CD4-positive, alpha-beta T cell (primary cell): ENCODE data around the gene FAAP20. TPM values are rescaled to one million over a fixed set of nuclear protein-coding genes. Genes with fewer than 3 reads are reported as not detected.

Experiments used
- ATAC-seq: fragments of 200-7000 bp; cut with Tn5 transposase; one replicate; pipeline ENCODE4 v1.10.0; 2022; ENCODE audit warnings: mild to moderate bottlenecking; ENCODE audit not compliant: poor library complexity
- CTCF ChIA-PET: fragments of 350-600 bp; sonication (Branson Sonifier 250); formaldehyde crosslinking; loops from one replicate; lab custom pipeline; 2021; ENCODE audit warnings: antibody characterized with exemption, inconsistent platforms; lab: Charles Lee
- POLR2A ChIA-PET: fragments of 350-600 bp; sonication (Branson Sonifier 250); formaldehyde crosslinking; loops from one replicate; lab custom pipeline; 2021; ENCODE audit warnings: antibody characterized with exemption, inconsistent platforms; lab: Charles Lee
- DNase-seq, 14 experiments: peaks; one replicate each; pipeline ENCODE4 v3.0.0-alpha.2; 2013 to 2020; ENCODE audit warnings: mixed read lengths in 2 of 14
- H3K27ac ChIP-seq, 2 donors: one replicate each; pipeline versions ENCODE4 v1.5.1 to v1.7.0; 2013; ENCODE audit warnings: low read length in 2 of 2, low read depth in 1 of 2, mild to moderate bottlenecking in 1 of 2
- H3K27me3 ChIP-seq, 2 experiments: 1 replicate in 1 of 2; 2 replicates in 1 of 2; pipeline versions ENCODE4 v1.6.1 to v1.7.0; 2013; ENCODE audit warnings: low read length in 2 of 2, control low read depth in 1 of 2, mild to moderate bottlenecking in 1 of 2, moderate library complexity in 1 of 2; ENCODE audit not compliant: insufficient read depth in 2 of 2, control insufficient read depth in 1 of 2
- H3K36me3 ChIP-seq: one replicate; pipeline ENCODE4 v1.6.1; 2013; ENCODE audit warnings: low read length, control low read depth; ENCODE audit not compliant: insufficient read depth
- H3K4me1 ChIP-seq: one replicate; pipeline ENCODE4 v1.6.1; 2013; ENCODE audit warnings: low read length, control low read depth; ENCODE audit not compliant: insufficient read depth
- H3K4me3 ChIP-seq: one replicate; pipeline ENCODE4 v1.5.1; 2013; ENCODE audit warnings: mild to moderate bottlenecking, low read length, moderate library complexity
- H3K9me3 ChIP-seq, 2 experiments: 1 replicate in 1 of 2; 2 replicates in 1 of 2; pipeline versions ENCODE4 v1.6.1 to v1.7.0; 2013; ENCODE audit warnings: low read length in 2 of 2, mild to moderate bottlenecking in 2 of 2, control low read depth in 1 of 2, moderate library complexity in 1 of 2; ENCODE audit not compliant: control insufficient read depth in 1 of 2, insufficient read depth in 1 of 2
- H3K27ac Mint-ChIP-seq: one replicate; pipeline ENCODE4 v1.8.0; 2020; ENCODE audit warnings: mixed read lengths
- H3K27me3 Mint-ChIP-seq: one replicate; pipeline ENCODE4 v1.8.0; 2021; ENCODE audit warnings: mixed read lengths
- H3K36me3 Mint-ChIP-seq: one replicate; pipeline ENCODE4 v1.8.0; 2021; ENCODE audit warnings: low read depth, mixed read lengths
- H3K4me1 Mint-ChIP-seq: one replicate; pipeline ENCODE4 v1.8.0; 2021; ENCODE audit warnings: low read depth, mixed read lengths
- H3K4me3 Mint-ChIP-seq: one replicate; pipeline ENCODE4 v1.8.0; 2020; ENCODE audit warnings: mild to moderate bottlenecking, mixed read lengths
- H3K9me3 Mint-ChIP-seq: one replicate; pipeline ENCODE4 v1.8.0; 2020; ENCODE audit warnings: mixed read lengths
- CTCF ChIP-seq: fragments of 200-600 bp; IDR thresholded peaks from one replicate; pipeline ENCODE4 v1.8.0; 2022; ENCODE audit warnings: antibody characterized with exemption, mild to moderate bottlenecking
- intact Hi-C, 2 experiments: fragments of 100-400 bp; cut with DNase I in 1 of 2; cut with micrococcal nuclease in 1 of 2; formaldehyde crosslinking; loops; one replicate each; pipeline versions ENCODE4 v1.15.1 to v1.9.0; 2023 to 2025; cut with DNase I, micrococcal nuclease
- total RNA-seq, 174 experiments: library from RNA in 2 of 174; stranded (reverse) in 2 of 174; gene quantifications; one replicate each; pipeline ENCODE4 v1.2.3 and lab custom pipeline; 2021 to 2026

The FAAP20 gene
- total RNA-seq, 2 experiments from 2014 or later = 51.7 to 53.1 TPM

GRCh38 chr1:2159124-2159523 lies 35.4 kb downstream of the FAAP20 start:
- Mint-ChIP-seq H3K9me3 (no peaks in the 10 kb centered on the region), H3K27ac (no peak overlapping the region), H3K4me3 (no peak overlapping the region), H3K4me1 (peaks cover 7% of the 10 kb centered on the region), H3K27me3 (no peaks in the 10 kb centered on the region), H3K36me3 (peaks cover 47% of the 10 kb centered on the region)
- TF ChIP-seq CTCF = no peak
- ChIA-PET CTCF (no interaction called here), POLR2A (no interaction called here)
- H3K27ac ChIP-seq = no peak overlapping the region
- H3K36me3 ChIP-seq = peaks cover 27% of the 10 kb centered on the region
- no peak overlapping the region for H3K4me3 ChIP-seq
- H3K27me3 ChIP-seq = no peaks in the 10 kb centered on the region
- intact Hi-C loops = no loop called here
- no peak for ATAC-seq
- H3K9me3 ChIP-seq = peaks cover 0 to 10% of the 10 kb centered on the region in 2 experiments
- DNase-seq = no peak
- H3K4me1 ChIP-seq = no peaks in the 10 kb centered on the region

DNA sequence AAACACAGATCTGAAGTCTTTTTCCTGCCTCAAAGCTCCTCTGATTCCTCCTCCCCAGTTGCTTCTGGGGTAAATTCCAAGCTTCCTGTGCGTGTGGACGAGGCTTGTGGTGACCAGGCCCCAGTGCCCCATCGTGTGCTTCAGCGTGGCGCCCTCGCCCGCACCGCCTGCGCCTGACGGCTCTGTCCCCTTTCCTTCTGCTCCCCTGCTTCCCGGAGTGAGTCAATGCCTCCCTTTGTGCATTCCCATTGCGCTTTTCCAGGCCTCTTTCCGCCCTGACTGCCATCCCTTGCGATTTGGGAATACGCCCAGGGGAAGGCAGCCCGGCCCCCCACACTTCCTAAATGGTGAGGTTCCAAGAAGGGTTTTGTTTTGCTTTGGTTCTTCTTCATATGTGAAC lies 36.3 kb downstream of the FAAP20 start:
- Mint-ChIP-seq H3K36me3 (peaks cover 45% of the 10 kb centered on the region), H3K27ac (no peak overlapping the region), H3K9me3 (no peaks in the 10 kb centered on the region), H3K27me3 (no peaks in the 10 kb centered on the region), H3K4me1 (peaks cover 7% of the 10 kb centered on the region), H3K4me3 (no peak overlapping the region)
- Histone ChIP-seq H3K9me3 (peaks cover 0 to 4% of the 10 kb centered on the region in 2 experiments), H3K27me3 (no peaks in the 10 kb centered on the region), H3K36me3 (peaks cover 27% of the 10 kb centered on the region), H3K4me1 (peaks cover under 1% of the 10 kb centered on the region), H3K4me3 (no peak overlapping the region), H3K27ac (no peak overlapping the region)
- no peak for ATAC-seq
- intact Hi-C loops = no loop called here
- no peak for TF ChIP-seq CTCF
- CTCF ChIA-PET = no interaction called here
- no peak for DNase-seq
- POLR2A ChIA-PET = interaction anchor here (0.9 kb wide), 1 partner anchor 18 kb away, joined by 3 read pairs; no protein-coding TSS in a partner anchor

GRCh38 chr1:2157856-2158255 lies 36.7 kb downstream of the FAAP20 start:
- Mint-ChIP-seq H3K36me3 (peaks cover 41% of the 10 kb centered on the region), H3K27me3 (no peaks in the 10 kb centered on the region), H3K27ac (no peak overlapping the region), H3K4me1 (peaks cover 9% of the 10 kb centered on the region), H3K4me3 (no peak overlapping the region), H3K9me3 (no peaks in the 10 kb centered on the region)
- no peak for ATAC-seq
- intact Hi-C loops = no loop called here
- Histone ChIP-seq H3K9me3 (peaks cover 0 to under 1% of the 10 kb centered on the region in 2 experiments), H3K27ac (no peak overlapping the region), H3K4me3 (no peak overlapping the region), H3K4me1 (peaks cover 5% of the 10 kb centered on the region), H3K36me3 (peaks cover 27% of the 10 kb centered on the region), H3K27me3 (no peaks in the 10 kb centered on the region)
- CTCF ChIA-PET = no interaction called here
- TF ChIP-seq CTCF = no peak
- POLR2A ChIA-PET = interaction anchor here (0.9 kb wide), 1 partner anchor 18 kb away, joined by 3 read pairs; no protein-coding TSS in a partner anchor
- no peak for DNase-seq
